H1 (cell line): Measurements from ENCODE around the gene ITGAV. TPM values are rescaled to one million over a fixed set of nuclear protein-coding genes. Genes with fewer than 3 reads are reported as not detected.

Experiments used
- BCL11A ChIP-seq, 2 experiments: IDR thresholded peaks; one replicate each; pipeline ENCODE4 v1.6.1; 2011; ENCODE audit warnings: low read depth in 2 of 2, low read length in 2 of 2, mild to moderate bottlenecking in 2 of 2
- BRCA1 ChIP-seq: IDR thresholded peaks from 2 replicates; pipeline ENCODE4 v1.6.1; 2012; ENCODE audit warnings: low read depth, low read length, improper control_type of control experiment
- CHD2 ChIP-seq: IDR thresholded peaks from 2 replicates; pipeline ENCODE4 v1.6.1; 2012; ENCODE audit warnings: low read length, improper control_type of control experiment
- EZH2 ChIP-seq: fragments of 200-600 bp; sonication (generic); IDR thresholded peaks from 2 replicates; pipeline ENCODE4 v1.7.1; 2012; ENCODE audit warnings: low read depth, mild to moderate bottlenecking, moderate library complexity, low read length, inconsistent platforms; ENCODE audit not compliant: severe bottlenecking
- GTF2F1 ChIP-seq: IDR thresholded peaks from 2 replicates; pipeline ENCODE4 v1.6.1; 2012; ENCODE audit warnings: low read depth, low read length, improper control_type of control experiment, borderline replicate concordance
- TCF12 ChIP-seq: IDR thresholded peaks from 2 replicates; pipeline ENCODE4 v1.6.1; 2011; ENCODE audit warnings: low read depth, mild to moderate bottlenecking, low read length
- TEAD4 ChIP-seq: IDR thresholded peaks from 2 replicates; pipeline ENCODE4 v1.6.1; 2012; ENCODE audit warnings: low read depth, low read length, inconsistent platforms, mixed read lengths
- YY1 ChIP-seq: IDR thresholded peaks from 2 replicates; pipeline ENCODE4 v1.6.1; 2011; ENCODE audit warnings: low read depth, mild to moderate bottlenecking, low read length
- polyA plus RNA-seq, 7 experiments: library from polyadenylated mRNA; depleted of rRNA in 3 of 7; stranded (reverse) in 5 of 7; unstranded in 2 of 7; fragments of >200 nt in 5 of 7; fragments of 200-250 nt in 2 of 7; gene quantifications; 1 replicate in 5 of 7; 2 replicates in 1 of 7; 4 replicates in 1 of 7; pipeline versions ENCODE4 v1.2.1 to v1.2.3, GENCODE V29; 2011 to 2013; ENCODE audit warnings: missing spikeins in 2 of 7, mixed read lengths in 2 of 7
- total RNA-seq: library from RNA; stranded (reverse); fragmentation: NEBNext Ultra II Directional; extraction: Animal tissue kit (Norgen Biotek cat#: 25700); gene quantifications from 2 replicates; pipeline ENCODE4 v1.2.1, GENCODE V29; 2021

ITGAV gene
- total and polyA plus RNA-seq, 2 of the 8 experiments (the other 6 are each of a cell fraction or from before 2014, with no cell fraction given): 11.7 to 42.4 TPM

DNA sequence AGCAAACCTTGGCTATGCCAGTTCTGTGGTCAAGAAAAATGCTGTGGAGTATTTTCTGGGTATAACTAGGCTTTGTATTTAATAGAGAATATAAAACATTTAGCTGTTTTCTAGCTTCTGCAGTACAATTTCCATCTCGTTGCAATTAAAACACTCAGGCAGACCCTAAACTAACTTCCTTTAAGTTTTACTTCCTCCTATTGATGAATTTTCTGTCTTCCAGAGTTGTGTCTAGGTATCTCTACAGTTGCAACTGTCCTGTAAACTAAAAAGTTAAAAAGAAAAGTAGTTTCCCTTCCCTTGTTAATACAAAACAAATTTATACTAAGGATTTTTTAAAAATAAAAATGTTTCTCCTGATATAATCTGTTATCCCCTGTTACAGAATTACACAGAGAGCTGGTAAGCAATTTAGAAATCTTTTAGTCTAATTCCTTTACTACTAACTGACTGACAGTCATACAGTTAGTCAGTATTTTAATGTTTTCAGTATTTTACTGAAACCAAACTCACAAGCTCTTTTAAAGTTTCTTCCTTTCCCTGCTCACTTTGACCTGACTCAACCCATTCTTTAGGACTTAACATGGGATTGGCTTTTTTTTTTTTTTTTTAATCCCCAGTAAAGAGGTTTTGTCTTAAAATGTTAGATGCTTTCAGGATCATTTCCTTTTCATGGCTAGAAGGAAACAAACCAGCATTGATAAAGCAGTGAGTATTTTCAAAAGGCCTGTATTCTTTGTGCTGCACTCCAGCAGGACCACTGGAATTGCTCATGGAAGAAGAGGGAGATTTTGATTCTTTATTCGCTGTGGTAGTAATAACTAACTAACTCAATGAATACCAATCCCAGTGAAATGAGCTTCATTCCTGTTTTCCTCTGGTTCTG, 22.9 kb downstream of the ITGAV start (continued):
- TF ChIP-seq YY1 (no peak), TEAD4 (no peak), EZH2 (no peak), CHD2 (no peak), GTF2F1 (no peak), BCL11A (IDR thresholded peaks at IDR 0.05; ENCODE audit: low read depth in 2 of 2, low read length in 2 of 2) (no peak), TCF12 (no peak), BRCA1 (no peak)
